Caco-2 (cell line): ENCODE data around the gene SDCCAG8. TPM values are rescaled to one million over a fixed set of nuclear protein-coding genes. Genes with fewer than 3 reads are reported as not detected.
"Not testable (repeated sequence)": the region's sequence is repeated elsewhere in the genome, so short reads cannot be mapped to it uniquely, and the experiment has no call there.

Experiments
- Bru-seq: library from RNA; stranded (reverse); fragments of 400-500 nt; gene quantifications from one replicate; lab custom pipeline; 2021; lab: Mats Ljungman, UMichigan
- BruChase-seq, 2 experiments: library from RNA; stranded (reverse); fragments of 400-500 nt; gene quantifications; one replicate each; lab custom pipeline; 2021; lab: Mats Ljungman, UMichigan
- BruUV-seq: library from RNA; stranded (reverse); fragments of 400-500 nt; replicated peaks from 2 replicates; lab custom pipeline; 2021; lab: Mats Ljungman, UMichigan
- CTCF ChIA-PET: fragments of 300-600 bp; sonication (Branson Sonifier 250); formaldehyde crosslinking; loops from one replicate; lab custom pipeline; 2022; ENCODE audit warnings: antibody characterized with exemption; lab: Charles Lee
- POLR2A ChIA-PET: fragments of 300-600 bp; sonication (Branson Sonifier 250); formaldehyde crosslinking; loops from one replicate; lab custom pipeline; 2022; ENCODE audit warnings: antibody characterized with exemption; lab: Charles Lee
- DNase-seq, 2 experiments: peaks; one replicate each; pipeline versions ENCODE4 v3.0.0 to v3.0.0-alpha.2; 2020 to 2022
- H3K27me3 ChIP-seq: replicated peaks from 2 replicates; pipeline ENCODE4 v1.6.0; 2011; ENCODE audit warnings: low read length; ENCODE audit not compliant: control insufficient read depth, insufficient read depth
- H3K36me3 ChIP-seq: 2 replicates; pipeline ENCODE4 v1.5.1; 2011; ENCODE audit warnings: low read length; ENCODE audit not compliant: control insufficient read depth, insufficient read depth
- H3K4me1 ChIP-seq: fragments of 250-450 bp; sonication (Bioruptor Pico); 2 replicates; pipeline ENCODE4 v1.5.1; 2020; ENCODE audit warnings: mild to moderate bottlenecking
- H3K4me3 ChIP-seq: 2 replicates; pipeline ENCODE4 v1.5.1; 2011; ENCODE audit warnings: low read depth, mild to moderate bottlenecking, control low read depth, low read length
- H3K9me3 ChIP-seq: fragments of 250-450 bp; sonication (Bioruptor Pico); 2 replicates; pipeline ENCODE4 v1.5.1; 2020; ENCODE audit warnings: mild to moderate bottlenecking, moderate library complexity
- H3K27ac Mint-ChIP-seq: one replicate; pipeline ENCODE4 v1.8.0; 2022; ENCODE audit warnings: mixed read lengths; ENCODE audit not compliant: unreplicated experiment
- H3K27me3 Mint-ChIP-seq: one replicate; pipeline ENCODE4 v1.8.0; 2022; ENCODE audit warnings: mixed read lengths; ENCODE audit not compliant: insufficient read depth, unreplicated experiment
- H3K36me3 Mint-ChIP-seq: one replicate; pipeline ENCODE4 v1.8.0; 2022; ENCODE audit warnings: mild to moderate bottlenecking, mixed read lengths; ENCODE audit not compliant: insufficient read depth, unreplicated experiment
- H3K4me1 Mint-ChIP-seq: one replicate; pipeline ENCODE4 v1.8.0; 2022; ENCODE audit warnings: low read depth, mixed read lengths; ENCODE audit not compliant: unreplicated experiment
- H3K4me3 Mint-ChIP-seq: one replicate; pipeline ENCODE4 v1.8.0; 2022; ENCODE audit warnings: mild to moderate bottlenecking, moderate library complexity, mixed read lengths; ENCODE audit not compliant: unreplicated experiment
- H3K9me3 Mint-ChIP-seq: one replicate; pipeline ENCODE4 v1.8.0; 2022; ENCODE audit warnings: mixed read lengths; ENCODE audit not compliant: unreplicated experiment
- intact Hi-C: fragments of 100-400 bp; cut with micrococcal nuclease; formaldehyde crosslinking; loops from one replicate; pipeline ENCODE4 v1.10.0; 2022; ENCODE audit not compliant: unreplicated experiment
- long read RNA-seq: library from polyadenylated mRNA; stranded (forward); transcript quantifications from one replicate; pipeline ENCODE4 v2.0.0, GENCODE V29; 2022
- total RNA-seq: library from RNA; stranded (reverse); gene quantifications from 2 replicates; pipeline ENCODE4 v1.2.3, GENCODE V29; 2022
- TF ChIP-seq, protein P1 (sequence below), 2 experiments: fragments of 200-600 bp in 1 of 2; IDR thresholded peaks; 1 replicate in 1 of 2; 2 replicates in 1 of 2; pipeline versions ENCODE4 v1.5.1 to v1.8.0; 2011 to 2022; ENCODE audit warnings: antibody characterized with exemption in 1 of 2, control low read depth in 1 of 2, inconsistent platforms in 1 of 2, low read depth in 1 of 2, low read length in 1 of 2, mild to moderate bottlenecking in 1 of 2, moderate library complexity in 1 of 2; ENCODE audit not compliant: insufficient read depth in 1 of 2, severe bottlenecking in 1 of 2, unreplicated experiment in 1 of 2

SDCCAG8 gene
- total RNA-seq: 20.0 and 23.0 TPM in 2 replicates
- Bru-seq, nascent RNA: percentile 66 among the genes with signal in this experiment
- BruChase-seq, experiment 1, labeled RNA remaining after a 2-hour chase: percentile 62 among the genes with signal in this experiment
- BruChase-seq, experiment 2, labeled RNA remaining after a 6-hour chase: percentile 60 among the genes with signal in this experiment
- long read RNA-seq, partial matches to known transcripts: 13 of 58 reads
- long read RNA-seq, other reads (novel, unspliced or antisense): 42 of 58 reads

DNA sequence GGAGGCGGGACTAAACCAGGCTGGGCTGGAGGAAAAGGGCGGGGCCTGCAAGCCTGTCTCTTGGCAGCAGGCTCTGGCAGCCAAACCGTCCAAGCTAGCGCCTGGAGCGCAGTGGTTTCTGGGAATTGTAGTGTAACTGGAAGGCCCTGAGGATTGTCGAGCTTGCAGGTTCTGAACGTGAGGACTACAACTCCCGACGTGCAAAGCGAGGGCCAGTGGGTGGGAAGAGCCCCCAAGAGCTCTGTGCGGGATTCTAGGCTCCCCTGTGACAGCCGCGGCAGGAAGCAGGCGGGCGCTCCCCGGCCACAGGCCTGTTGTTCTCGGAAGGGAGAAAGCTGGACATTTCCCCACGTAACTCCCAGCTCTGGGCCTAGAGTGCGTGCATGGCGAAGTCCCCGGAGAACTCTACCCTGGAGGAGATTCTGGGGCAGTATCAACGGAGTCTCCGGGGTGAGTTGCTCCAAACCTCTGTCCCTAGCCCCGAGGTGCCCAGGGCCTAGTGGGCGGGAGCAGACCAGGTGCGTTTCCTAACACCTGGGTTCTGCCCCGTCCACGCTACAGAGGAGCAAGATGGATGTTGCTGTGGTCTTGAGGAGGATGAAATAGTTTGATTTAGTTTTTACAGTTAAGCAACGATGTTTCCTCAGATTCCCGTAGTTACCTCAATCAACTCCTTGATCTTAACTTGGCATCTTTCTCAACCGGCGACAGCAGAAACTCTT is at the start of gene SDCCAG8:
SDCCAG8 (plus strand) TSS at position 251 of the 722 bp plus-strand sequence; CDS start at position 384, 133 bp downstream.
- DNase-seq: peak; percentile 97 to 99
- Histone ChIP-seq H3K9me3 (no peaks in the 10 kb centered on the region), H3K27me3 (no peaks in the 10 kb centered on the region), H3K36me3 (no peaks in the 10 kb centered on the region), H3K4me3 (peak within 1 kb of the TSS; percentile 92), H3K4me1 (peaks cover 7% of the 10 kb centered on the region)
- TF ChIP-seq, protein P1, sequence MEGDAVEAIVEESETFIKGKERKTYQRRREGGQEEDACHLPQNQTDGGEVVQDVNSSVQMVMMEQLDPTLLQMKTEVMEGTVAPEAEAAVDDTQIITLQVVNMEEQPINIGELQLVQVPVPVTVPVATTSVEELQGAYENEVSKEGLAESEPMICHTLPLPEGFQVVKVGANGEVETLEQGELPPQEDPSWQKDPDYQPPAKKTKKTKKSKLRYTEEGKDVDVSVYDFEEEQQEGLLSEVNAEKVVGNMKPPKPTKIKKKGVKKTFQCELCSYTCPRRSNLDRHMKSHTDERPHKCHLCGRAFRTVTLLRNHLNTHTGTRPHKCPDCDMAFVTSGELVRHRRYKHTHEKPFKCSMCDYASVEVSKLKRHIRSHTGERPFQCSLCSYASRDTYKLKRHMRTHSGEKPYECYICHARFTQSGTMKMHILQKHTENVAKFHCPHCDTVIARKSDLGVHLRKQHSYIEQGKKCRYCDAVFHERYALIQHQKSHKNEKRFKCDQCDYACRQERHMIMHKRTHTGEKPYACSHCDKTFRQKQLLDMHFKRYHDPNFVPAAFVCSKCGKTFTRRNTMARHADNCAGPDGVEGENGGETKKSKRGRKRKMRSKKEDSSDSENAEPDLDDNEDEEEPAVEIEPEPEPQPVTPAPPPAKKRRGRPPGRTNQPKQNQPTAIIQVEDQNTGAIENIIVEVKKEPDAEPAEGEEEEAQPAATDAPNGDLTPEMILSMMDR (IDR thresholded peaks at IDR 0.05; ENCODE audit: insufficient read depth in 1 of 2, low read depth in 1 of 2, low read length in 1 of 2, severe bottlenecking in 1 of 2, unreplicated experiment in 1 of 2): no peak
- H3K4me3 Mint-ChIP-seq: peak within 1 kb of the TSS; percentile 93
- BruUV-seq: TSS peak; percentile 57
- no peaks in the 10 kb centered on the region for H3K9me3 Mint-ChIP-seq
- H3K27ac Mint-ChIP-seq: peak within 1 kb of the TSS; percentile 93
- H3K4me1 Mint-ChIP-seq: no peaks in the 10 kb centered on the region
- H3K27me3 Mint-ChIP-seq: no peaks in the 10 kb centered on the region
- POLR2A ChIA-PET: interaction anchor here (0.5 to 1.1 kb wide), 3 partner anchors 8 to 29 kb away, joined by 3 to 4 read pairs (median 3); no protein-coding TSS in a partner anchor
- CTCF ChIA-PET: interaction anchor here (1.1 kb wide), 1 partner anchor 29 kb away, joined by 5 read pairs; no protein-coding TSS in a partner anchor
- H3K36me3 Mint-ChIP-seq: peaks cover 16% of the 10 kb centered on the region
- intact Hi-C loops: loop anchor here (2.0 kb wide), 1 partner anchor 155 kb away; no protein-coding TSS in a partner anchor

DNA sequence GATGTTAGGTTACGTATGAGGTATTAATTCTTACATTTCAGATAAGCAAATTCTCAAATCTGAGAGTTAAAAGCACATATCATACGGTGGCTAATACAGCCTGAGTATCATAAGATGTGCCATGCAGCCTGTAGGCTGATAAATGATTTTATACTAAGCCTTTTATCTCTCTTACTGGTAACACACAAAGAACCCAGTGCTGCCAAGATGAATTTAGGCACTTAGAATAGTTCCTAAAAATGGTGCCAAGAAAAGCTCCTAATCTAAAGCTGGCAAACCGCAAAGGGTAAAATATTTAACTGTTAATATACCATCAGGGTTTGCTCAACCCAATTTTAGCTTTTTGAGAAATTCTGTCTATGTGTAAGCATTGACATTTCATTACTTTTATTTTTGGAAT is 43.9 kb upstream of the SDCCAG8 start:
- H3K4me1 ChIP-seq, H3K36me3 Mint-ChIP-seq, H3K36me3 ChIP-seq, H3K4me3 Mint-ChIP-seq, H3K27ac Mint-ChIP-seq, H3K9me3 Mint-ChIP-seq, BruUV-seq, H3K4me3 ChIP-seq, DNase-seq, POLR2A ChIA-PET, H3K27me3 Mint-ChIP-seq, H3K27me3 ChIP-seq, intact Hi-C loops, CTCF ChIA-PET, H3K9me3 ChIP-seq, H3K4me1 Mint-ChIP-seq: not testable (repeated sequence)

DNA sequence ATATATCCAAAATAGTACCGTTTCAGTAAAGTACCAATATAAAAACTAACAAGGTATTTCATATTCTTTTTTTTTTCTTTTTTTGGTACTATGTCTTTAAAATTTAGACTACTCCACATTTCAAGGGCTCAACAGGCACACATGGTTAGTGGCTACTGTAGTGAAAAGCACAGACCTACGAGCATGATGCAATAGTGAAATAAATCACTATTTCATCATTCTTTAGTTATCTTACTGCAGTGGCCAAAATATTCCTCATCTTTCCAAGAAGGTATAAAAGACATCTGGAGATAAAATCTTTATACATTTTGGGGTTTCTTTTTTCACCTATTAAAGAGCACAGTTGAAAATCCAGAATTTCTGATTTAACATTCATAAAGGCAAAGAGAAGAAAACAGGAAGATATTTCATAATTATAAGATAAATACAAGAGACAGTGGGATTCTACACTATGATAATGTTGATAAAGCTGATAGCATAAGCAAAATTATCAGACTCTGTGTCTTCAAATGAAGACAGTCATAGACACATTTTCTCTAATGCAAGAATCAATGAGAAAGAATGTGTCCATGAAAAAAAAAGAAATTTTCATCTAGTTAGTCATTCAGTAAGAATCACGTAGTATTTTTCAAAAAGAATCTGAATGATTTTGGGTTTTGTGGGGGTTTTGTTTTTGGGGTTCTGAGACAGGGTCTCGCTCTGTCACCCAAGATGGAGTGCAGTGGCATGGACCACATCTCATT is 42.6 kb upstream of the SDCCAG8 start:
- no peaks in the 10 kb centered on the region for H3K27me3 ChIP-seq
- POLR2A ChIA-PET: no interaction called here
- no TSS peak for BruUV-seq
- Mint-ChIP-seq H3K27ac (no peak overlapping the region), H3K27me3 (no peaks in the 10 kb centered on the region), H3K4me1 (no peaks in the 10 kb centered on the region), H3K36me3 (peaks cover 2% of the 10 kb centered on the region), H3K4me3 (no peak overlapping the region), H3K9me3 (no peaks in the 10 kb centered on the region)
- TF ChIP-seq, protein P1 (IDR thresholded peaks at IDR 0.05; ENCODE audit: insufficient read depth in 1 of 2, low read depth in 1 of 2, low read length in 1 of 2, severe bottlenecking in 1 of 2, unreplicated experiment in 1 of 2): no peak
- no peak overlapping the region for H3K4me3 ChIP-seq
- H3K4me1 ChIP-seq: no peaks in the 10 kb centered on the region
- intact Hi-C loops: no loop called here
- no peaks in the 10 kb centered on the region for H3K36me3 ChIP-seq
- CTCF ChIA-PET: no interaction called here
- DNase-seq: no peak
- no peaks in the 10 kb centered on the region for H3K9me3 ChIP-seq

DNA sequence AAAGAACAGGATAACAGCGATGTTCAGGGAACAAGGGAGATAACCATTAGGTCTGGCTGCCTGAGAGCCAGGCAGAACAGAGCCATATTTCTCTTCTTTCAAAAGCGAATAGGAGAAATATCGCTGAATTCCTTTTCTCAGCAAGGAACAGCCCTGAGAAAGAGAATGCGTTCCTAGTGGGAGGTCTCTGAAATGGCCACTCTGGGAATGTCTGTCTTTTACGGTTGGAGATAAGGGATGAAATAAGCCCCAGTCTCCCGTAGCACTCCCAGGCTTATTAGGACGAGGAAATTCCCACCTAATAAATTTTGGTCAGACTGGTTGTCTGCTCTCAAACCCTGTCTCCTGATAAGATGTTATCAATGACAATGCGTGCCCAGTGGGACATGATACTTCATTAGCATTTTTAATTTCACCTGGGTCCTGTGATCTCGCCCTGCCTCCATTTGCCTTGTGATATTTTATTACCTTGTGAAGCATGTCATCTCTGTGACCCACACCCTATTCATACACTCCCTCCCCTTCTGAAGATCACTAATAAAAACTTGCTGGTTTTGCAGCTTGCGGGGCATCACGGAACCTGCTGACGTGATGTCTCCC is 40.5 kb upstream of the SDCCAG8 start:
- CTCF ChIA-PET, H3K27me3 ChIP-seq, H3K9me3 Mint-ChIP-seq, H3K4me3 ChIP-seq, DNase-seq, H3K4me1 ChIP-seq, H3K9me3 ChIP-seq, H3K27ac Mint-ChIP-seq, H3K36me3 Mint-ChIP-seq, BruUV-seq, H3K27me3 Mint-ChIP-seq, H3K36me3 ChIP-seq, H3K4me1 Mint-ChIP-seq, H3K4me3 Mint-ChIP-seq, intact Hi-C loops, POLR2A ChIA-PET: not testable (repeated sequence)
